ENCODE data around the gene TMEM179.

Gene TMEM179

GRCh38 chr14:104609666-104610065 is 5.1 kb upstream of the TMEM179 start:
- 94% methylated on average over 5 of the region's 7 CpGs for WGBS (ENCODE audit: insufficient coverage)
- Histone ChIP-seq H3K27ac (ENCODE audit: insufficient read depth in 1 of 2, low read depth in 1 of 2, low read length in 2 of 2, poor library complexity in 1 of 2, severe bottlenecking in 2 of 2) (no peak overlapping the region), H3K4me3 (ENCODE audit: control insufficient read depth in 1 of 7, extremely low read depth in 1 of 7, insufficient read depth in 4 of 7, low read depth in 2 of 7, low read length in 6 of 7) (no peak overlapping the region), H3K9me3 (ENCODE audit: control extremely low read depth in 1 of 5, control insufficient read depth in 4 of 5, insufficient read depth in 2 of 5, low read depth in 1 of 5, low read length in 4 of 5) (peaks cover 0 to 5% (median 0%) of the 10 kb centered on the region in 5 experiments), H3K36me3 (ENCODE audit: control insufficient read depth in 4 of 4, insufficient read depth in 4 of 4, low read length in 3 of 4) (no peaks in the 10 kb centered on the region), H3K27me3 (replicated peaks in 2 of 5; ENCODE audit: control insufficient read depth in 4 of 5, insufficient read depth in 5 of 5, low read length in 4 of 5) (peaks cover 17 to 66% (median 18%) of the 10 kb centered on the region in 5 experiments), H3K4me1 (ENCODE audit: control extremely low read depth in 1 of 4, control insufficient read depth in 4 of 4, insufficient read depth in 4 of 4, low read length in 3 of 4) (peaks cover 0 to 1% (median under 1%) of the 10 kb centered on the region in 4 experiments)
- CTCF ChIA-PET, result no interaction called here
- POLR2A ChIA-PET, result no interaction called here
- DNase-seq, result no peak

DNA sequence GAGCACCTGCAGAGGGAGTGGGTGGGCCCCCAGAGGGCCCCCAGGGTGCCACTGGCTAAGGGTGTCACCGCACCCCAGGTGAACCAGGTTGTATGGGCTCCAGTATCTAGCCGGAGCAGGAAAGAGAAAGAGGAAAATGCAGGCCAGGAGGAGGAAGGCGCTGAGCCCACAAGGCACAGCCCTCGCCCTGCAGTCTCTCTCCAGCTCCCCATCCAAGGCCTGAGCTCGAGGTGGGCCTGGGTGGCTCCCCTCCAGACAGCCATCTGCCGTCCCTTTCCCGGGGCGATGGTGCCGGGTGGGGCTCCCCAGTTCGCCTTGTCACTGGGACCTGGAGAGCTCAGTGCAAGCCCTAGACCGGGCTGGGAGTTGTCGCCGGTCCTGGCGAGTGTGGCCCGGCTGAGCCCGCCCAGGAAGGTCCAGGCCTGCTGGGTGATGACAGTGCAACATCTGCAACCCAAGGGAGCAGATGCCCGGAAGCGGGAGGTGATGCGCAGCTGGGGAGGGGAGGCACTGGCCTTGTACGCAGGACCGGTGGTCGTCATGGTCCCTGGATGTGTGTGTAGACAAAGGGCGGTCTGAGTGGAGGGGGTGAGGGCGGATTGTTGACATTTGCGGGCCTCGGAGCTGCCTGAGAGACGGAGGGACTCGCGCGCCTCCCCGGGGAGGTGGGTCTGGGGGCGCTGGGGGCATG is 716 bp downstream of the TMEM179 start:
- Histone ChIP-seq H3K27me3 (replicated peaks in 2 of 5; ENCODE audit: control insufficient read depth in 4 of 5, insufficient read depth in 5 of 5, low read length in 4 of 5) (peaks cover 17 to 77% (median 26%) of the 10 kb centered on the region in 5 experiments), H3K9me3 (ENCODE audit: control extremely low read depth in 1 of 5, control insufficient read depth in 4 of 5, insufficient read depth in 2 of 5, low read depth in 1 of 5, low read length in 4 of 5) (peaks cover 0 to 3% (median 0%) of the 10 kb centered on the region in 5 experiments), H3K27ac (ENCODE audit: insufficient read depth in 1 of 2, low read depth in 1 of 2, low read length in 2 of 2, poor library complexity in 1 of 2, severe bottlenecking in 2 of 2) (no peak overlapping the region), H3K4me1 (ENCODE audit: control extremely low read depth in 1 of 4, control insufficient read depth in 4 of 4, insufficient read depth in 4 of 4, low read length in 3 of 4) (peaks cover 0 to 12% (median 4%) of the 10 kb centered on the region in 4 experiments), H3K4me3 (ENCODE audit: control insufficient read depth in 1 of 7, extremely low read depth in 1 of 7, insufficient read depth in 4 of 7, low read depth in 2 of 7, low read length in 6 of 7) (peak overlapping the region in 1 of 7 experiments; percentile 38), H3K36me3 (ENCODE audit: control insufficient read depth in 4 of 4, insufficient read depth in 4 of 4, low read length in 3 of 4) (no peaks in the 10 kb centered on the region)
- ChIA-PET CTCF (no interaction called here), POLR2A (no interaction called here)
- peak in 2 of 3 donors; percentile 15 to 35 for DNase-seq
- 41% methylated on average over 21 of the region's 32 CpGs for WGBS (ENCODE audit: insufficient coverage)

- 92% methylated on average over 5 of the region's 7 CpGs for WGBS (ENCODE audit: insufficient coverage)
- Histone ChIP-seq H3K9me3 (ENCODE audit: control extremely low read depth in 1 of 5, control insufficient read depth in 4 of 5, insufficient read depth in 2 of 5, low read depth in 1 of 5, low read length in 4 of 5) (peaks cover 0 to 3% (median 0%) of the 10 kb centered on the region in 5 experiments), H3K4me3 (ENCODE audit: control insufficient read depth in 1 of 7, extremely low read depth in 1 of 7, insufficient read depth in 4 of 7, low read depth in 2 of 7, low read length in 6 of 7) (no peak overlapping the region), H3K36me3 (ENCODE audit: control insufficient read depth in 4 of 4, insufficient read depth in 4 of 4, low read length in 3 of 4) (no peaks in the 10 kb centered on the region), H3K4me1 (ENCODE audit: control extremely low read depth in 1 of 4, control insufficient read depth in 4 of 4, insufficient read depth in 4 of 4, low read length in 3 of 4) (peaks cover 0 to 12% (median 4%) of the 10 kb centered on the region in 4 experiments), H3K27me3 (replicated peaks in 2 of 5; ENCODE audit: control insufficient read depth in 4 of 5, insufficient read depth in 5 of 5, low read length in 4 of 5) (peaks cover 15 to 75% (median 22%) of the 10 kb centered on the region in 5 experiments), H3K27ac (ENCODE audit: insufficient read depth in 1 of 2, low read depth in 1 of 2, low read length in 2 of 2, poor library complexity in 1 of 2, severe bottlenecking in 2 of 2) (no peak overlapping the region)
- ChIA-PET CTCF (no interaction called here), POLR2A (no interaction called here)
- DNase-seq, result no peak
These were observed 1.6 kb downstream of the TMEM179 start for GRCh38 chr14:104602933-104603325.

GRCh38 chr14:104602315-104602932 is 2.1 kb downstream of the TMEM179 start:
- ChIA-PET CTCF (interaction anchor here (1.6 kb wide), 1 partner anchor 20 kb away, joined by 5 read pairs; no protein-coding TSS in a partner anchor), POLR2A (no interaction called here)
- DNase-seq, result no peak
- peaks cover 0 to 3% (median 0%) of the 10 kb centered on the region in 5 experiments for H3K9me3 ChIP-seq (ENCODE audit: control extremely low read depth in 1 of 5, control insufficient read depth in 4 of 5, insufficient read depth in 2 of 5, low read depth in 1 of 5, low read length in 4 of 5)
- H3K27me3 ChIP-seq (replicated peaks in 2 of 5; ENCODE audit: control insufficient read depth in 4 of 5, insufficient read depth in 5 of 5, low read length in 4 of 5), result peaks cover 10 to 73% (median 21%) of the 10 kb centered on the region in 5 experiments
- no peak overlapping the region for H3K27ac ChIP-seq (ENCODE audit: insufficient read depth in 1 of 2, low read depth in 1 of 2, low read length in 2 of 2, poor library complexity in 1 of 2, severe bottlenecking in 2 of 2)
- H3K4me1 ChIP-seq (ENCODE audit: control extremely low read depth in 1 of 4, control insufficient read depth in 4 of 4, insufficient read depth in 4 of 4, low read length in 3 of 4), result peaks cover 0 to 12% (median 4%) of the 10 kb centered on the region in 4 experiments
- no peaks in the 10 kb centered on the region for H3K36me3 ChIP-seq (ENCODE audit: control insufficient read depth in 4 of 4, insufficient read depth in 4 of 4, low read length in 3 of 4)
- no peak overlapping the region for H3K4me3 ChIP-seq (ENCODE audit: control insufficient read depth in 1 of 7, extremely low read depth in 1 of 7, insufficient read depth in 4 of 7, low read depth in 2 of 7, low read length in 6 of 7)
- 88% methylated on average over 8 of the region's 11 CpGs for WGBS (ENCODE audit: insufficient coverage)

DNA sequence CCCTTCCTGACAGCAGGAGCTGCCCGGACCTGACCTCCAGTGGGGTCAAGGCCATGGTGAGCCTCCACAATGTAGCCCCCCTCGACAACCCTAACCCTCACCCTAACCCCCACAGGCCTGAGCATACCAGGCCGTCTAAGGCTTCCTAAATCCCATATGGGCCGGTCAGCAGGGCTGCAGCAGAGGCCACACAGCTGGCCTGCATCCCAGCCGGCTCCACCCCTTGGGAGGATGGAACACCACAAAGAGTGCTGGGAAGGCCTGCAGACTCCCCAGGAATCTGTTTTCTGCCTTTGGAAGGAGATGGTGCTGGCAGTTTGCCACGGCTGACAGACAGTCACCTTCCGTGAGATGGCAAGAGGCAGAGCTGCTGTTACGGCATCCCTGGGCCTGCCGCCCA is 2.8 kb downstream of the TMEM179 start:
- no peak overlapping the region for H3K4me3 ChIP-seq (ENCODE audit: control insufficient read depth in 1 of 7, extremely low read depth in 1 of 7, insufficient read depth in 4 of 7, low read depth in 2 of 7, low read length in 6 of 7)
- H3K4me1 ChIP-seq (ENCODE audit: control extremely low read depth in 1 of 4, control insufficient read depth in 4 of 4, insufficient read depth in 4 of 4, low read length in 3 of 4), result peaks cover 0 to 12% (median 4%) of the 10 kb centered on the region in 4 experiments
- ChIA-PET CTCF (interaction anchor here (1.6 kb wide), 1 partner anchor 20 kb away, joined by 5 read pairs; no protein-coding TSS in a partner anchor), POLR2A (no interaction called here)
- H3K27ac ChIP-seq (ENCODE audit: insufficient read depth in 1 of 2, low read depth in 1 of 2, low read length in 2 of 2, poor library complexity in 1 of 2, severe bottlenecking in 2 of 2), result no peak overlapping the region
- DNase-seq, result no peak
- H3K9me3 ChIP-seq (ENCODE audit: control extremely low read depth in 1 of 5, control insufficient read depth in 4 of 5, insufficient read depth in 2 of 5, low read depth in 1 of 5, low read length in 4 of 5), result peaks cover 0 to 3% (median 0%) of the 10 kb centered on the region in 5 experiments
- H3K27me3 ChIP-seq (replicated peaks in 2 of 5; ENCODE audit: control insufficient read depth in 4 of 5, insufficient read depth in 5 of 5, low read length in 4 of 5), result peaks cover 8 to 74% (median 19%) of the 10 kb centered on the region in 5 experiments
- WGBS (ENCODE audit: insufficient coverage), result 72% methylated on average over 7 of the region's 9 CpGs
- H3K36me3 ChIP-seq (ENCODE audit: control insufficient read depth in 4 of 4, insufficient read depth in 4 of 4, low read length in 3 of 4), result no peaks in the 10 kb centered on the region

- Histone ChIP-seq H3K36me3 (ENCODE audit: control insufficient read depth in 4 of 4, insufficient read depth in 4 of 4, low read length in 3 of 4) (no peaks in the 10 kb centered on the region), H3K27ac (ENCODE audit: insufficient read depth in 1 of 2, low read depth in 1 of 2, low read length in 2 of 2, poor library complexity in 1 of 2, severe bottlenecking in 2 of 2) (no peak overlapping the region), H3K9me3 (ENCODE audit: control extremely low read depth in 1 of 5, control insufficient read depth in 4 of 5, insufficient read depth in 2 of 5, low read depth in 1 of 5, low read length in 4 of 5) (no peaks in the 10 kb centered on the region), H3K27me3 (replicated peaks in 2 of 5; ENCODE audit: control insufficient read depth in 4 of 5, insufficient read depth in 5 of 5, low read length in 4 of 5) (peaks cover 8 to 64% (median 16%) of the 10 kb centered on the region in 5 experiments), H3K4me3 (ENCODE audit: control insufficient read depth in 1 of 7, extremely low read depth in 1 of 7, insufficient read depth in 4 of 7, low read depth in 2 of 7, low read length in 6 of 7) (no peak overlapping the region), H3K4me1 (ENCODE audit: control extremely low read depth in 1 of 4, control insufficient read depth in 4 of 4, insufficient read depth in 4 of 4, low read length in 3 of 4) (peaks cover 0 to 12% (median 4%) of the 10 kb centered on the region in 4 experiments)
- CTCF ChIA-PET, result interaction anchor here (1.6 kb wide), 1 partner anchor 19 kb away, joined by 5 read pairs; no protein-coding TSS in a partner anchor
- POLR2A ChIA-PET, result no interaction called here
- 92% methylated on average over 8 of the region's 8 CpGs for WGBS (ENCODE audit: insufficient coverage)
- no peak for DNase-seq
These were observed 3.8 kb downstream of the TMEM179 start for GRCh38 chr14:104600805-104601204.

- no peaks in the 10 kb centered on the region for H3K36me3 ChIP-seq (ENCODE audit: control insufficient read depth in 4 of 4, insufficient read depth in 4 of 4, low read length in 3 of 4)
- peak in 2 of 3 donors; percentile 16 to 40 for DNase-seq
- ChIA-PET CTCF (no interaction called here), POLR2A (no interaction called here)
- H3K4me3 ChIP-seq (ENCODE audit: control insufficient read depth in 1 of 7, extremely low read depth in 1 of 7, insufficient read depth in 4 of 7, low read depth in 2 of 7, low read length in 6 of 7), result no peak overlapping the region
- no peak overlapping the region for H3K27ac ChIP-seq (ENCODE audit: insufficient read depth in 1 of 2, low read depth in 1 of 2, low read length in 2 of 2, poor library complexity in 1 of 2, severe bottlenecking in 2 of 2)
- H3K9me3 ChIP-seq (ENCODE audit: control extremely low read depth in 1 of 5, control insufficient read depth in 4 of 5, insufficient read depth in 2 of 5, low read depth in 1 of 5, low read length in 4 of 5), result no peaks in the 10 kb centered on the region
- H3K4me1 ChIP-seq (ENCODE audit: control extremely low read depth in 1 of 4, control insufficient read depth in 4 of 4, insufficient read depth in 4 of 4, low read length in 3 of 4), result peaks cover 0 to 12% (median 4%) of the 10 kb centered on the region in 4 experiments
- WGBS (ENCODE audit: insufficient coverage), result 35% methylated on average over 13 of the region's 14 CpGs
- H3K27me3 ChIP-seq (replicated peaks in 2 of 5; ENCODE audit: control insufficient read depth in 4 of 5, insufficient read depth in 5 of 5, low read length in 4 of 5), result peaks cover 2 to 58% (median 13%) of the 10 kb centered on the region in 5 experiments
These were observed 4.4 kb downstream of the TMEM179 start for GRCh38 chr14:104600141-104600643.
